Stimulated activated CD4-positive, alpha-beta T cell treated with anti-CD3 and anti-CD28 coated beads, TNF-alpha, amount 100 ng/mL, for 48 hours (primary cell): ENCODE results near the gene CPNE2.
"Not testable (repeated sequence)": the region's sequence is repeated elsewhere in the genome, so short reads cannot be mapped to it uniquely, and the experiment has no call there.

Experiments
- DNase-seq, 3 donors: peaks; one replicate each; pipeline ENCODE4 v3.0.0-alpha.2; 2020; ENCODE audit warnings: low read depth in 3 of 3

Gene CPNE2

GRCh38 chr16:57098188-57098841 lies 5.9 kb downstream of the CPNE2 start:
- no peak for DNase-seq

GRCh38 chr16:57099965-57100364 lies 7.6 kb downstream of the CPNE2 start:
- DNase-seq: not testable (repeated sequence)

GRCh38 chr16:57100445-57100844 lies 8.1 kb downstream of the CPNE2 start:
- no peak for DNase-seq

- DNase-seq: no peak
Measured at GRCh38 chr16:57102888-57103851, 10.8 kb downstream of the CPNE2 start.

- DNase-seq: no peak
Measured at GRCh38 chr16:57104706-57105105, 12.3 kb downstream of the CPNE2 start.

- DNase-seq: no peak
Measured at GRCh38 chr16:57105184-57105583, 12.8 kb downstream of the CPNE2 start.

- DNase-seq: no peak
Measured at GRCh38 chr16:57106767-57107166, 14.4 kb downstream of the CPNE2 start.

- no peak for DNase-seq
Measured at GRCh38 chr16:57107321-57107922, 15.0 kb downstream of the CPNE2 start.

GRCh38 chr16:57108432-57108831 lies 16.0 kb downstream of the CPNE2 start:
- no peak for DNase-seq

- not testable (repeated sequence) for DNase-seq
Measured at GRCh38 chr16:57109259-57110105, 17.1 kb downstream of the CPNE2 start.

GRCh38 chr16:57110937-57111336 lies 18.6 kb downstream of the CPNE2 start:
- DNase-seq: no peak

- no peak for DNase-seq
Measured at GRCh38 chr16:57111420-57111819, 19.0 kb downstream of the CPNE2 start.

- no peak for DNase-seq
Measured at GRCh38 chr16:57112403-57113041, 20.1 kb downstream of the CPNE2 start.

- DNase-seq: no peak
Measured at GRCh38 chr16:57113042-57113453, 20.7 kb downstream of the CPNE2 start.

- no peak for DNase-seq
Measured at GRCh38 chr16:57113664-57114063, 21.3 kb downstream of the CPNE2 start.

GRCh38 chr16:57115168-57115513 lies 22.8 kb downstream of the CPNE2 start:
- DNase-seq: no peak

GRCh38 chr16:57115514-57116182 lies 23.3 kb downstream of the CPNE2 start:
- no peak for DNase-seq

GRCh38 chr16:57118461-57119084 lies 26.2 kb downstream of the CPNE2 start:
- no peak for DNase-seq

- DNase-seq: no peak
Measured at GRCh38 chr16:57123216-57123973, 31.0 kb downstream of the CPNE2 start.
